Progenitor cell of endocrine pancreas (in vitro differentiated cells): ENCODE measurements around the gene GABARAP. TPM values are rescaled to one million over a fixed set of nuclear protein-coding genes. Genes with fewer than 3 reads are reported as not detected.

Experiments
- DNase-seq: peaks from one replicate; pipeline ENCODE4 v3.0.0; 2021; ENCODE audit warnings: low spot score; ENCODE audit not compliant: unreplicated experiment
- H3K27ac Mint-ChIP-seq: 2 replicates; pipeline ENCODE4 v1.8.0; 2021; ENCODE audit warnings: mild to moderate bottlenecking, moderate library complexity, mixed read lengths
- H3K27me3 Mint-ChIP-seq: 2 replicates; pipeline ENCODE4 v1.8.0; 2021; ENCODE audit warnings: mixed read lengths
- H3K36me3 Mint-ChIP-seq: 2 replicates; pipeline ENCODE4 v1.8.0; 2022; ENCODE audit warnings: mixed read lengths; ENCODE audit not compliant: insufficient read depth
- H3K4me1 Mint-ChIP-seq: 2 replicates; pipeline ENCODE4 v1.8.0; 2021; ENCODE audit warnings: low read depth, mixed read lengths
- H3K4me3 Mint-ChIP-seq: 2 replicates; pipeline ENCODE4 v1.8.0; 2021; ENCODE audit warnings: low read depth, mild to moderate bottlenecking, moderate library complexity, mixed read lengths
- H3K9me3 Mint-ChIP-seq: 2 replicates; pipeline ENCODE4 v1.8.0; 2021; ENCODE audit warnings: low read depth, mixed read lengths
- total RNA-seq: library from RNA; stranded (reverse); gene quantifications from 2 replicates; pipeline ENCODE4 v1.2.1, GENCODE V29; 2021
- TF ChIP-seq, protein P1 (sequence below): fragments of 200-600 bp; sonication (generic); IDR thresholded peaks from one replicate; pipeline ENCODE4 v1.5.0; 2021; ENCODE audit warnings: antibody characterized with exemption, mild to moderate bottlenecking; ENCODE audit not compliant: unreplicated experiment

The GABARAP gene
- total RNA-seq, 1 donor from 2014 or later = 466 TPM

- peak overlapping the region; percentile 57 for H3K4me3 Mint-ChIP-seq
- TF ChIP-seq, protein P1, sequence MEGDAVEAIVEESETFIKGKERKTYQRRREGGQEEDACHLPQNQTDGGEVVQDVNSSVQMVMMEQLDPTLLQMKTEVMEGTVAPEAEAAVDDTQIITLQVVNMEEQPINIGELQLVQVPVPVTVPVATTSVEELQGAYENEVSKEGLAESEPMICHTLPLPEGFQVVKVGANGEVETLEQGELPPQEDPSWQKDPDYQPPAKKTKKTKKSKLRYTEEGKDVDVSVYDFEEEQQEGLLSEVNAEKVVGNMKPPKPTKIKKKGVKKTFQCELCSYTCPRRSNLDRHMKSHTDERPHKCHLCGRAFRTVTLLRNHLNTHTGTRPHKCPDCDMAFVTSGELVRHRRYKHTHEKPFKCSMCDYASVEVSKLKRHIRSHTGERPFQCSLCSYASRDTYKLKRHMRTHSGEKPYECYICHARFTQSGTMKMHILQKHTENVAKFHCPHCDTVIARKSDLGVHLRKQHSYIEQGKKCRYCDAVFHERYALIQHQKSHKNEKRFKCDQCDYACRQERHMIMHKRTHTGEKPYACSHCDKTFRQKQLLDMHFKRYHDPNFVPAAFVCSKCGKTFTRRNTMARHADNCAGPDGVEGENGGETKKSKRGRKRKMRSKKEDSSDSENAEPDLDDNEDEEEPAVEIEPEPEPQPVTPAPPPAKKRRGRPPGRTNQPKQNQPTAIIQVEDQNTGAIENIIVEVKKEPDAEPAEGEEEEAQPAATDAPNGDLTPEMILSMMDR = no peak
Measured at GRCh38 chr17:7211491-7212273, 30.6 kb downstream of the GABARAP start.

DNA sequence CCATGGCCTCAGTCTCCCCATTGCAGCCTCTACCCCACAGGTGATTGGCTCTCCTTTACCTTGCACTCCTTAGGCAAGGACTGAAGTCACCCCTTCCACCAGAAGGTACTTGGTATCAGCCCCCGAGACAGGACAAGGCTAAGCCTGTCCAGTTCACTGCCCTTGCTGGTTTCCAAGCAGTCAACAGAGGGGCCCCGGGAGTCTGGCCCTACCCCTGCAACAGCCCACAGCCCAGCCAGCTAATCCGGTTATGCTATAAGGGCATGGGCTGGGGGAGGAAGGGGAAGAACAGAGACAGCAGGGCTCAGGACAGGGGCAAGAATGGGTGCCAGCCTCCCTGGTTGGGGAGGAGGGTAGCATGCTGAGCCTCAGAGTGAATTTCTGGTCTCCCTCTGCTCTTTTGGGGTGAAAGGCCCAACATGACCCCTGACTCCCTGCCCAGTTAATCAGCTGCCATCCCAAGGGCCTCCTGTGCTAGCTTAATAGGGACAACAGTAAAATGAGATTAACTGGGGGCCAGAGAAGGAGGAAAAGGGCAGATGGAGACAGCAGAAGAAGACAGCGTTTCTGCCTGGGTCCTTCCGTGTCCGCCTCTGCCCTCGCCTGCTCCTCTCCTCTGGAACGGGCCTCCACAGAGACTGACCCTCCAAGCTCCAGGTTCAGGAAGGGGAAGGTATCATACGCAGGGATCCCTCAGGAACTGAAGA is 33.3 kb downstream of the GABARAP start:
- no peak for DNase-seq
- H3K27ac Mint-ChIP-seq = no peak overlapping the region
- no peaks in the 10 kb centered on the region for H3K9me3 Mint-ChIP-seq
- H3K36me3 Mint-ChIP-seq = no peaks in the 10 kb centered on the region
- no peaks in the 10 kb centered on the region for H3K27me3 Mint-ChIP-seq
- no peak overlapping the region for H3K4me3 Mint-ChIP-seq
- H3K4me1 Mint-ChIP-seq = peaks cover 30% of the 10 kb centered on the region
- TF ChIP-seq, protein P1 = no peak

More at GRCh38 chr17:7211491-7212273, 30.6 kb downstream of the GABARAP start:
- peak overlapping the region; percentile 33 for H3K27ac Mint-ChIP-seq
- H3K4me1 Mint-ChIP-seq = peaks cover 36% of the 10 kb centered on the region
- no peaks in the 10 kb centered on the region for H3K27me3 Mint-ChIP-seq
- no peaks in the 10 kb centered on the region for H3K36me3 Mint-ChIP-seq
- DNase-seq = no peak
- H3K9me3 Mint-ChIP-seq = no peaks in the 10 kb centered on the region

DNA sequence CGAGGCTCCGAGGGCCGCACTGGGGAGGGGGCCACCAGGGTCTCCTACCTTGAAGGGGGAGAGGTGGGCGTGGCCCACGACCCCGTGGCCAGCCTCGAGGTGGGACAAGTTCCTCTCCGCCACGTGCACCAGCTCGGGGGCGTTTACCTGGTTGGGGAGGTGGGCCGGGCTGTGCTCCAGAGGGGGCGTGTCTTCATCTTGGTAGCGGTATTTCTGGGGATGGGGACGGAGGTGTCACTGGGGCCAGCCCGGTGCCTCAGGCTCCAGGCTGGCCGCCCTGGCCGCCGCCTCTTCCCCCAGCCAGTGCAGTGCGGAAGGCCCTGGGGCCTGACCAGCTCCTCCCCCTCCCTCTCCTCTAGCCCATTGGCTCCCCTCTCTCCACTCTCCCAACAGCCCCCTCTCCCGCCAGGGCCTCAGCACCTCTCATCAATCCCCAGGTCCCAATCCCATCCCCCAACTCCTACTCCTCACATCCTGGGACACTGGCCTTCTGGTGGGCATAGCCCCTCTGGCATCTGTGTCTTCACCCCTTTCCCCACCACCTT is 34.1 kb downstream of the GABARAP start:
- Mint-ChIP-seq H3K36me3 (no peaks in the 10 kb centered on the region), H3K4me3 (no peak overlapping the region), H3K27ac (no peak overlapping the region), H3K4me1 (peaks cover 24% of the 10 kb centered on the region), H3K27me3 (no peaks in the 10 kb centered on the region), H3K9me3 (no peaks in the 10 kb centered on the region)
- TF ChIP-seq, protein P1 = no peak
- DNase-seq = no peak

DNA sequence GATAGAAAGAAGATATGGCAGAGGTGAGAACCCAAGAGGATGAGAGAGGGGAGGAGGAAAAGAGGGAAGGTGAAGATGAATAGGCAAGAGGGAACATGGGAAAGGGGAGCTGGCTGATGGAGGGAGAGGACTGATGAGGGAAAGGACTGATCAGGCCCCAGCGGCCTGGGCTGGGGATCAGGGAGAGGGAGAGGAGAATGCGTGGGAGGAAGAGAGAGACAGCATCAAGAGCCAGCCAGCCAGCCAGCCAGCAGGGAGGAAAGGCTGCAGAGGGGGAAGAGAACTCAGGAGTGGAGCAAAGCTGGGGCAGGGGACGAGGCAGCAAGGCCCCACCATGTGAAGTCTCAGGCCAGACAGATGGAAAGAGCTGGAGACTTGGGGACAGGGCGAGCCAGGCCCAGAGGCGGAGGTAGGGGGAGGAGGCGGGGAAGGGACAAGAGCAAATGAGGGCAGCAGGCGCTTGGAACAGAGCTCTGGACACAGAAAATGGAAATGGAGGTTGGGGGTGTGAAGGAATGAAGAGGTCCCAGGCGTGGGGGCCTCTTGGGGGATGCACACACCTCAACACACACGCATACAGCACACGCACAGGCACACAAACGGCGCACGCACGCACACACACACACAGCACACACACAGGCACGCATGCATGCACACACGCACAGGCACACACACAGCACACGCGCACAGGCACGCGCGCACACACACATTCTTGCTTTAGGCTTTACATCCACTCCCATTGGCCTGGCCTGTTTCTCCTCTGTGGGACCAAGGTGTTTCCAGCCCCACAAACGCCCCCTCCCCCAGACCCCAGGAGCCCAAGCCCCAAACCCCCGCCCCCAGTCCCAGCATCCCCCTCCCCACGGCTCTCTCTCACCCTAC is 34.9 kb downstream of the GABARAP start:
- DNase-seq = no peak
- Mint-ChIP-seq H3K4me1 (peaks cover 23% of the 10 kb centered on the region), H3K27ac (no peak overlapping the region), H3K27me3 (no peaks in the 10 kb centered on the region), H3K4me3 (no peak overlapping the region), H3K36me3 (peaks cover 5% of the 10 kb centered on the region), H3K9me3 (no peaks in the 10 kb centered on the region)
- TF ChIP-seq, protein P1 = no peak

GRCh38 chr17:7205561-7205960 is 36.7 kb downstream of the GABARAP start:
- Mint-ChIP-seq H3K4me3 (peak overlapping the region; percentile 71), H3K36me3 (peaks cover 6% of the 10 kb centered on the region), H3K27me3 (no peaks in the 10 kb centered on the region), H3K9me3 (no peaks in the 10 kb centered on the region), H3K27ac (peak overlapping the region; percentile 89), H3K4me1 (peaks cover 14% of the 10 kb centered on the region)
- TF ChIP-seq, protein P1 = no peak
- no peak for DNase-seq
